Measurements from ENCODE around the gene KLHL29. TPM values are rescaled to one million over a fixed set of nuclear protein-coding genes. Genes with fewer than 3 reads are reported as not detected.

Gene KLHL29
- total RNA-seq, 1 experiment from 2014 or later = 3.8 TPM

- no peaks in the 10 kb centered on the region for H3K9me2 ChIP-seq (replicated peaks; ENCODE audit: insufficient read depth, low read length)
- no peaks in the 10 kb centered on the region for H3K36me3 ChIP-seq (ENCODE audit: insufficient read depth, low read length)
- no peaks in the 10 kb centered on the region for H4K20me1 ChIP-seq (ENCODE audit: insufficient read depth, low read depth, low read length)
- no peak for DNase-seq
- no peak overlapping the region for H3K4me2 ChIP-seq (ENCODE audit: low read depth, low read length, poor library complexity, severe bottlenecking)
- no peaks in the 10 kb centered on the region for H3K4me1 ChIP-seq (ENCODE audit: low read length)
- no peaks in the 10 kb centered on the region for H3K27me3 ChIP-seq (ENCODE audit: low read length)
- H3K79me2 ChIP-seq (ENCODE audit: low read length) = no peaks in the 10 kb centered on the region
- H3K27ac ChIP-seq (ENCODE audit: low read length) = no peak overlapping the region
- no peak overlapping the region for H3K9ac ChIP-seq (ENCODE audit: low read length)
- no peak overlapping the region for H3K4me3 ChIP-seq (ENCODE audit: low read length)
- no peaks in the 10 kb centered on the region for H3K9me3 ChIP-seq (ENCODE audit: low read length)
- no peak overlapping the region for H2AFZ ChIP-seq (ENCODE audit: low read length)
Observed at GRCh38 chr2:23360571-23361125, 24.3 kb upstream of the KLHL29 start.

GRCh38 chr2:23361152-23361551, 23.8 kb upstream of the KLHL29 start:
- no peaks in the 10 kb centered on the region for H4K20me1 ChIP-seq (ENCODE audit: insufficient read depth, low read depth, low read length)
- H3K4me3 ChIP-seq (ENCODE audit: low read length) = no peak overlapping the region
- H3K27ac ChIP-seq (ENCODE audit: low read length) = no peak overlapping the region
- no peak overlapping the region for H2AFZ ChIP-seq (ENCODE audit: low read length)
- no peaks in the 10 kb centered on the region for H3K9me2 ChIP-seq (replicated peaks; ENCODE audit: insufficient read depth, low read length)
- H3K79me2 ChIP-seq (ENCODE audit: low read length) = no peaks in the 10 kb centered on the region
- H3K36me3 ChIP-seq (ENCODE audit: insufficient read depth, low read length) = no peaks in the 10 kb centered on the region
- no peak overlapping the region for H3K4me2 ChIP-seq (ENCODE audit: low read depth, low read length, poor library complexity, severe bottlenecking)
- H3K27me3 ChIP-seq (ENCODE audit: low read length) = no peaks in the 10 kb centered on the region
- no peak overlapping the region for H3K9ac ChIP-seq (ENCODE audit: low read length)
- no peak for DNase-seq
- no peaks in the 10 kb centered on the region for H3K9me3 ChIP-seq (ENCODE audit: low read length)
- no peaks in the 10 kb centered on the region for H3K4me1 ChIP-seq (ENCODE audit: low read length)

- no peaks in the 10 kb centered on the region for H3K4me1 ChIP-seq (ENCODE audit: low read length)
- DNase-seq = no peak
- H3K4me2 ChIP-seq (ENCODE audit: low read depth, low read length, poor library complexity, severe bottlenecking) = no peak overlapping the region
Observed at GRCh38 chr2:23363268-23363667, 21.7 kb upstream of the KLHL29 start.

GRCh38 chr2:23363831-23364230, 21.1 kb upstream of the KLHL29 start:
- Histone ChIP-seq H3K4me3 (ENCODE audit: low read length) (no peak overlapping the region), H3K4me1 (ENCODE audit: low read length) (no peaks in the 10 kb centered on the region), H3K9me2 (replicated peaks; ENCODE audit: insufficient read depth, low read length) (no peaks in the 10 kb centered on the region), H3K79me2 (ENCODE audit: low read length) (no peaks in the 10 kb centered on the region), H3K27me3 (ENCODE audit: low read length) (no peaks in the 10 kb centered on the region), H2AFZ (ENCODE audit: low read length) (no peak overlapping the region), H3K27ac (ENCODE audit: low read length) (no peak overlapping the region), H4K20me1 (ENCODE audit: insufficient read depth, low read depth, low read length) (no peaks in the 10 kb centered on the region), H3K9me3 (ENCODE audit: low read length) (no peaks in the 10 kb centered on the region), H3K4me2 (ENCODE audit: low read depth, low read length, poor library complexity, severe bottlenecking) (no peak overlapping the region), H3K36me3 (ENCODE audit: insufficient read depth, low read length) (no peaks in the 10 kb centered on the region), H3K9ac (ENCODE audit: low read length) (no peak overlapping the region)
- DNase-seq = no peak

More at GRCh38 chr2:23363268-23363667, 21.7 kb upstream of the KLHL29 start:
- no peak overlapping the region for H2AFZ ChIP-seq (ENCODE audit: low read length)
- no peak overlapping the region for H3K9ac ChIP-seq (ENCODE audit: low read length)
- H4K20me1 ChIP-seq (ENCODE audit: insufficient read depth, low read depth, low read length) = no peaks in the 10 kb centered on the region
- no peaks in the 10 kb centered on the region for H3K36me3 ChIP-seq (ENCODE audit: insufficient read depth, low read length)
- H3K9me3 ChIP-seq (ENCODE audit: low read length) = no peaks in the 10 kb centered on the region
- no peaks in the 10 kb centered on the region for H3K9me2 ChIP-seq (replicated peaks; ENCODE audit: insufficient read depth, low read length)
- no peak overlapping the region for H3K27ac ChIP-seq (ENCODE audit: low read length)
- no peak overlapping the region for H3K4me3 ChIP-seq (ENCODE audit: low read length)
- no peaks in the 10 kb centered on the region for H3K27me3 ChIP-seq (ENCODE audit: low read length)
- H3K79me2 ChIP-seq (ENCODE audit: low read length) = no peaks in the 10 kb centered on the region

DNA sequence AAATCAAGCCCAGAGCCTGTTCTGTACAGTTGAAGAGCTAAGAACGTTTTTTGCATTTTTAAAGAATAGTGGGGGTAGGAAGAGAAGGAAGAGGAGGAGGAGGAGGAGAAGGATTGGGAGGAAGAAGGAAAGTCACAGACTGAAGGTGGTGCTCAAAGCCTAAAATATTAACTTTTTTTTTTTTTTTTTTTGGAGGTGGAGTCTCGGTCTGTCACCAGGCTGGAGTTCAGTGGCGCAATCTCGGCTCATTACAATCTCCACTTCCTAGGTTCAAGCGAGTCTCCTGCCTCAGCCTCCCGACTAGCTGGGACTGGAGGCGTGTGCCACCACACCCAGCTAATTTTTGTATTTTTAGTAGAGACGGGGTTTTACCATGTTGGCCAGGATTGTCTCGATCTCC, 18.3 kb upstream of the KLHL29 start:
- H2AFZ ChIP-seq (ENCODE audit: low read length) = no peak overlapping the region
- no peaks in the 10 kb centered on the region for H3K79me2 ChIP-seq (ENCODE audit: low read length)
- no peak overlapping the region for H3K9ac ChIP-seq (ENCODE audit: low read length)
- H3K4me1 ChIP-seq (ENCODE audit: low read length) = no peaks in the 10 kb centered on the region
- no peaks in the 10 kb centered on the region for H3K9me3 ChIP-seq (ENCODE audit: low read length)
- H3K27me3 ChIP-seq (ENCODE audit: low read length) = no peaks in the 10 kb centered on the region
- no peak overlapping the region for H3K27ac ChIP-seq (ENCODE audit: low read length)
- no peak overlapping the region for H3K4me2 ChIP-seq (ENCODE audit: low read depth, low read length, poor library complexity, severe bottlenecking)
- no peak overlapping the region for H3K4me3 ChIP-seq (ENCODE audit: low read length)
- H4K20me1 ChIP-seq (ENCODE audit: insufficient read depth, low read depth, low read length) = no peaks in the 10 kb centered on the region
- DNase-seq = no peak
- H3K9me2 ChIP-seq (replicated peaks; ENCODE audit: insufficient read depth, low read length) = no peaks in the 10 kb centered on the region
- no peaks in the 10 kb centered on the region for H3K36me3 ChIP-seq (ENCODE audit: insufficient read depth, low read length)

DNA sequence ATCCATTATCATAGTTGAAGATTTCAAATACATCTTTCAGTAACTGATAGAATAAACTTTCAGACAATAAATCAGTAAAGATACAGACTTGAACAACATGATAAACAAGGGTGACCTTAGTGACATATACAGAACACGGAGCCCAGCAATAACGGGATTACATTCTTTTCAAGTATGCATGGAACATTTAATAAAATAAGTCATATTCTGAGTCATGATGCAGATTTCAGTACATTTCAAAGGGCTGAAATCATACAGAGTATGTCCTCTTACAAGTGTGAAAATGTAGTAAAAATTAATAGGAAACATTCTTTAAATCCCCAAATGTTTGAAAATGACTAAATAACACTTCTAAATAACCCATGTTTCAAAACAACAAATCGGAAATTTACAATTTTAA, 17.2 kb upstream of the KLHL29 start:
- no peaks in the 10 kb centered on the region for H3K79me2 ChIP-seq (ENCODE audit: low read length)
- no peak overlapping the region for H3K4me3 ChIP-seq (ENCODE audit: low read length)
- no peaks in the 10 kb centered on the region for H4K20me1 ChIP-seq (ENCODE audit: insufficient read depth, low read depth, low read length)
- H3K36me3 ChIP-seq (ENCODE audit: insufficient read depth, low read length) = no peaks in the 10 kb centered on the region
- DNase-seq = no peak
- no peak overlapping the region for H2AFZ ChIP-seq (ENCODE audit: low read length)
- H3K9me2 ChIP-seq (replicated peaks; ENCODE audit: insufficient read depth, low read length) = no peaks in the 10 kb centered on the region
- H3K4me2 ChIP-seq (ENCODE audit: low read depth, low read length, poor library complexity, severe bottlenecking) = no peak overlapping the region
- no peak overlapping the region for H3K9ac ChIP-seq (ENCODE audit: low read length)
- peaks cover 2% of the 10 kb centered on the region for H3K4me1 ChIP-seq (ENCODE audit: low read length)
- H3K9me3 ChIP-seq (ENCODE audit: low read length) = no peaks in the 10 kb centered on the region
- no peaks in the 10 kb centered on the region for H3K27me3 ChIP-seq (ENCODE audit: low read length)
- H3K27ac ChIP-seq (ENCODE audit: low read length) = no peak overlapping the region

DNA sequence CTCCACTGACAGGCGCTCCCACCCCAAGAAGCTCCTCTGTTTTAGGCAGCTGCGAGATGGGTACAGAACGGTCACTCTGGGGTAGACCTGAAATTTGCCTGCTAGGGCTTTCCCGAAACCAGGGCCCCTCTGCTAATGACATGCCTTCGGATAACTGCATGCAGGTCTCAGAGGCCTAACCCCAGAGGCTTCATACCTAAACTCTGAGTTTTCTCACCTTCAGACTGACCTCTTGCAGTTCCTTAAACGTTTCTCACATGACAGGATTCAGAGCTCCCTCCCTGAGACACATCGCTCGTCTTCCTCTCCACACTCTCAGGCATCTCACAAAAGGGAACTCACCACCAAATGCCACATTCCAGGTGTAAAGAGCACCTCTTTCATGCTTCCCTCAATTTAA, 11.3 kb upstream of the KLHL29 start:
- DNase-seq = no peak
- H3K9ac ChIP-seq (ENCODE audit: low read length) = no peak overlapping the region
- H3K9me2 ChIP-seq (replicated peaks; ENCODE audit: insufficient read depth, low read length) = no peaks in the 10 kb centered on the region
- peaks cover 42% of the 10 kb centered on the region for H3K4me1 ChIP-seq (ENCODE audit: low read length)
- H4K20me1 ChIP-seq (ENCODE audit: insufficient read depth, low read depth, low read length) = no peaks in the 10 kb centered on the region
- H2AFZ ChIP-seq (ENCODE audit: low read length) = no peak overlapping the region
- H3K4me2 ChIP-seq (ENCODE audit: low read depth, low read length, poor library complexity, severe bottlenecking) = no peak overlapping the region
- no peaks in the 10 kb centered on the region for H3K9me3 ChIP-seq (ENCODE audit: low read length)
- no peak overlapping the region for H3K4me3 ChIP-seq (ENCODE audit: low read length)
- no peaks in the 10 kb centered on the region for H3K36me3 ChIP-seq (ENCODE audit: insufficient read depth, low read length)
- H3K79me2 ChIP-seq (ENCODE audit: low read length) = no peaks in the 10 kb centered on the region
- H3K27me3 ChIP-seq (ENCODE audit: low read length) = no peaks in the 10 kb centered on the region
- H3K27ac ChIP-seq (ENCODE audit: low read length) = no peak overlapping the region

DNA sequence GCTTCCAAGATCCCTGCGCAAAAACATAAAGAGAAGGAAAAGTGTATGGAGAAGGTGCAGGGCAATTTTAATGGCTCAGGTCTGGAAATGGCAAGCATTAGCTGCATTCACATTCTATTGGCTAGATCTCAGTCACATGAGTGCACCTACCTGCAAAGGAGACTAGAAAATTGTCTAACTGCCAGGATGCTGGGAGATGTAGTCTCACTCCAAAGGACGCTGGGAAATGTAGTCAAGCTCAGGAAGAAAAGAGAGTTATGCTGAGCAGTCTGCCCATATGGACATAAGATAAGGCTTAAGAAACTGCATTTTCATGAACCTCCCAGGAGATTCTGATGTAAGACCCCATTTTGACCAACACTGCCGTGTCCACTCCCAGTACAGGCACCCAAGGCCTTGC, 9.5 kb upstream of the KLHL29 start:
- peak overlapping the region; percentile 40 for H3K4me2 ChIP-seq (ENCODE audit: low read depth, low read length, poor library complexity, severe bottlenecking)

DNA sequence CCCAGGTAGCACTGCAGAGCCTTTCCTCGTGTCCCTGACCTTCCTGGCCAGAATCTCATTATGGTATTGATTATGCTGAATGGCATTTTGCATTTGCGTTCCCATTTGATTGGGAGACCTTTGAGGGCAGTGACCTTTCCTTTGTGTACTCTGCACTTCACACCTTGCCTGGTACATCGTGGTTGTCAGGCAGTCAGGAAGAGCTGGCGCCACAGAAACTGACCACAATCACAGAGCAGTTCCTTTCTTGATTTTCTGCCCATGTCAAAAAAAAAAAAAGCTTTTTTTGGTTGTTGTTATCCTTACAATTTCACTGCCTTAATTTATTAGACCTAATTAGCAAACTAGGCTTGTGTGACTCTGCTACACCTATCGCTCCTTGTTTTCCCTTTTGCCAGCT, 8.9 kb upstream of the KLHL29 start:
- Histone ChIP-seq H3K4me2 (ENCODE audit: low read depth, low read length, poor library complexity, severe bottlenecking) (no peak overlapping the region), H3K79me2 (ENCODE audit: low read length) (no peaks in the 10 kb centered on the region), H4K20me1 (ENCODE audit: insufficient read depth, low read depth, low read length) (no peaks in the 10 kb centered on the region), H3K4me1 (ENCODE audit: low read length) (peaks cover 66% of the 10 kb centered on the region), H3K27ac (ENCODE audit: low read length) (no peak overlapping the region), H3K9me3 (ENCODE audit: low read length) (no peaks in the 10 kb centered on the region), H3K4me3 (ENCODE audit: low read length) (no peak overlapping the region), H3K36me3 (ENCODE audit: insufficient read depth, low read length) (no peaks in the 10 kb centered on the region), H2AFZ (ENCODE audit: low read length) (no peak overlapping the region), H3K9me2 (replicated peaks; ENCODE audit: insufficient read depth, low read length) (no peaks in the 10 kb centered on the region), H3K9ac (ENCODE audit: low read length) (no peak overlapping the region), H3K27me3 (ENCODE audit: low read length) (no peaks in the 10 kb centered on the region)
- no peak for DNase-seq

More for the DNA sequence above, 9.5 kb upstream of the KLHL29 start:
- Histone ChIP-seq H2AFZ (ENCODE audit: low read length) (no peak overlapping the region; the same call in 1 of the 2 replicates), H4K20me1 (ENCODE audit: insufficient read depth, low read depth, low read length) (no peaks in the 10 kb centered on the region), H3K36me3 (ENCODE audit: insufficient read depth, low read length) (no peaks in the 10 kb centered on the region), H3K27ac (ENCODE audit: low read length) (no peak overlapping the region), H3K4me1 (ENCODE audit: low read length) (peaks cover 60% of the 10 kb centered on the region), H3K9me3 (ENCODE audit: low read length) (no peaks in the 10 kb centered on the region), H3K27me3 (ENCODE audit: low read length) (no peaks in the 10 kb centered on the region), H3K4me3 (ENCODE audit: low read length) (peak overlapping the region; percentile 27; the same call in 1 of the 2 replicates), H3K9ac (ENCODE audit: low read length) (no peak overlapping the region), H3K9me2 (replicated peaks; ENCODE audit: insufficient read depth, low read length) (no peaks in the 10 kb centered on the region), H3K79me2 (ENCODE audit: low read length) (no peaks in the 10 kb centered on the region)
- DNase-seq = peak; percentile 83
